HG03575 (cell line): Measurements from ENCODE around the gene KRTAP2-2.
"Not testable (repeated sequence)": the region's sequence is repeated elsewhere in the genome, so short reads cannot be mapped to it uniquely, and the experiment has no call there.

Experiments
- ATAC-seq: cut with Tn5 transposase; IDR thresholded peaks from one replicate; pipeline ENCODE4 v1.9.1; 2021; ENCODE audit not compliant: unreplicated experiment, insufficient number of reproducible peaks, low FRiP score; ENCODE audit errors: extremely low read depth

The KRTAP2-2 gene

DNA sequence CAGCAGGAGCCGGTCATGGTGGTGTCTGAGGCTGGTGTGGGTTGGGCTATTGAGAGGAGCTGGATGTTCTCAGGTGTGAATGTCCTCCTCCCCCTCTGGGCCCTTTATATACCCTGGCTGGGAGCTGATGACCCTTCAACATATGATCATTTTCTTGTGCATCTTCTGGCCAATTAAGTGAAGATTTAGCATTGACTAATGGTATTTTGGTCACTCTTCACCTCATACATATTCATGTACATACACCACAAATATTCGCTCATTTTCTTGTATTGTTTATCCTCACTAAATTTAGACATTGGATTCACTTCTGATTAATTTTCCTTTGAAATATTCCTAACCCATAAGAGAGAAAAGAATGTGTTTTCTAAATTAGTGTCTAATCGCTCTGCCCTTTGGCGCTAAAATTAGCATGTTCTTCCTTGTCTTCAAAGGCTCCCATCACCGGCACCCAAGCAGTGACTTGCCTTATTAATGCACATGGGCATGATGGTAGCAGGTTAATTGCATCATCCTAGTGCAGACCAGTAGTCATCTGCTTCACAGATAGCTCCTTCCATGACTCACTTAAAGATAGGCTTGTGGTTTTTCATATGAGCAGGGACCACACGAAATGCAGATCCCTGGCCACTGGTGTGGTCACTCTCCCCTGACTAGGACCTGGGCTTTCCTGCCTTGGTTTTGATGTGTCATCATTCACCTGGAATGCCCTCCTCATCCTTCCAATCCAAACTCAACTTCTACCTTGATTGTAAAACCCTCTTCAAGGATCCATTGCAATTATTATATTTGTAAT is 11.0 kb upstream of the KRTAP2-2 start, which contains the start of gene KRTAP2-4:
TSS of gene KRTAP2-4 (minus strand) at position 51 of the 796 bp plus-strand sequence. CDS start at position 17, 34 bp downstream.
- no peak for ATAC-seq

- ATAC-seq: not testable (repeated sequence)
Observed at GRCh38 chr17:41065016-41065689, 10.1 kb upstream of the KRTAP2-2 start.

- no peak for ATAC-seq
Observed at GRCh38 chr17:41064301-41064700, 9.3 kb upstream of the KRTAP2-2 start.

DNA sequence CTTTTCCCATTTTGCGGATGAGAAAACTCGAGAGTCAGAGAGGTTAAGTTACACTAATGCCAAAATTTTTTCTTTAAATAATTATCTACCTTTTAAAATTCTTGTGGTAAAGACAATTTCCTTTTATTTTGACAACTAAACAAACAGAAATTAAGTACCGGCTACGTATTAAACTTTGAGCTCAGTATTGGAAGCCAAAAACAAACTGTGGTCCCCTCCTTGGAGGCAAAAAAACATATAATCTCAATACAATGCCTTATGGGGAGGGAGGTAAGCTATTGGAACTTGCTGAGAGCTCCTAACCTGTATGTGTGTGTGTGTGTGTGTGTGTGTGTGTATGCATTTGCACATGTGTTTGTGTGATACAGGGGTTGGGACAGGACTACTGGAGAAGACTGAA is 8.4 kb upstream of the KRTAP2-2 start:
- no peak for ATAC-seq

DNA sequence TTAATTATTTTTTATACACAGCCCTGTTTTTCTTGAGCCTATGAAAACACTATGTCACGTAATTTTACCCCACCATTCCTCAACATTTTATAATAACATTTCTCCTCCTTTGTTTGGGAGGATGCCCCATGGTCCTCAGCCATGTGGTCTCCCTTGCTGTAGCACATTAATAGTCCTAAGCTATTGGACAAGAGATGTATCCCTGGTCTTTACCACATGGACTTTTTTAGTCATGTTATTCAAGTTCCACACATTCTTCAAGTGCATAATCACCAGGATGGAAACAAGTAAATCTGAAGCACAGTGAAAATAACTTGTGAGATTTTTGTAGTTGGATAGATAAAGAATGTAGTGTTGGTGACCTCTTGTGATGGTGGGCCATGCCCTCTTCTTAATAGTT is 6.9 kb upstream of the KRTAP2-2 start:
- no peak for ATAC-seq

DNA sequence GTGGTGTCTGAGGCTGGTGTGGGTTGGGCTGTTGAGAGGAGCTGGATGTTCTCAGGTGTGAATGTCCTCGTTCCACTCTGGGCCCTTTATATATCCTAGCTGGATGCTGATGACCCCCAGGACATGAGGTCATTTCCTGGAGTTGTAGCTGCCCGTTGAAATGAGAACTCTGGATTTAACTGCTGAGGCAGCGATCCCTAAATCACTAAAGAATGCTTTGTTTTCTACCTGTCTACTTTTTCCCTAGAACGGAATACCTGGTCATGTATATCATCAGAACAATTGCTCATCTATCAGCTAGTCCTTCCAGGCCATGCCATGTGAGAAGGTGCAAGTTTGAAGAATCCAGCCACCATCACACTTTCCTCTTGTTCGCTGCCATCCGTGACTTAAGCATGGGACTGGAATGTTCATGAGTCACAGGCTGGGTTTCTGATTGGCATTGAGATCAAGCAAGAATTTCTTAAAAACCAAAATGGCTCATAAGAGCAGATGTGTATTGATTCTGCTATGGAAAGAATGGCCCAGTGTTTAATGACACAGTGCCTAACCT is 5.1 kb upstream of the KRTAP2-2 start, which contains the start of gene KRTAP2-3:
TSS of gene KRTAP2-3 (minus strand) at position 63 of the 553 bp plus-strand sequence. CDS start 64 bp downstream, outside the sequence.
- no peak for ATAC-seq

DNA sequence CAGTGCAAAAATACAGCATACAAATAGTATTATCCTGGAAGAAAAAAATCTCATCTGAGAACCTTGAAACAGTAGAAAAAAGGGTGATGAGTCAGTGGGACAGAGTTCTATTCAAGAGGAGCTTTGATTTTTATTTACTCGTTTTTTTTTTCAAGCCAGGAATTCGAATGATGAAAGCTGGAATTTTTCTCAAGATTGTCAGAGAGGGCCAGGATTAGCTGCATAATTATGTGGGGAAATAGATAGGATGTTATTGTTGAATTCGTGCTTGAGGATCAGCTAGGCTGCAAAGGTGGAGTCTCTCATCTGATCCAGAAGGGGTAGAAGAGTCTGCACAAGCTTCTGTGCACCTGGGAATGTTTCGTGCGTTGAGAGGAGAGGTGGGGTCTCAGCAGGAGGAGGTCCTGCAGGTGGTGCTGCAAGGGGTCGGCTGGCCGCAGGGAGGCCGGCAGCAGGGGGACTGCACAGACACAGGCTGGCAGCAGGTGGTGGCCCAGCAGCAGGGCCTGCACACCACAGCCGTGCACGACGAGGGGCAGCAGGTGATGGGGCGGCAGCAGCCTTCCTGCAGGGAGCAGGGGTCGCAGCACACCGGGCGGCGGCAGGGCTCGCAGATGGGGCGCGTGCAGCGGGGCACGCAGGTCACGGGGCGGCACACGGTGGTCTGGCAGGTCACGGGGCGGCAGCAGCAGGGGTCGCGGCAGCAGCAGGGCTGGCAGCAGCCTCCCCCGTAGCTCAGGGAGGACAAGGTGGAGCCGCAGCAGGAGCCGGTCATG is 4.4 kb upstream of the KRTAP2-2 start:
- not testable (repeated sequence) for ATAC-seq

GRCh38 chr17:41058741-41059140 is 3.7 kb upstream of the KRTAP2-2 start:
- no peak for ATAC-seq

GRCh38 chr17:41057547-41057946 is 2.5 kb upstream of the KRTAP2-2 start:
- no peak for ATAC-seq

DNA sequence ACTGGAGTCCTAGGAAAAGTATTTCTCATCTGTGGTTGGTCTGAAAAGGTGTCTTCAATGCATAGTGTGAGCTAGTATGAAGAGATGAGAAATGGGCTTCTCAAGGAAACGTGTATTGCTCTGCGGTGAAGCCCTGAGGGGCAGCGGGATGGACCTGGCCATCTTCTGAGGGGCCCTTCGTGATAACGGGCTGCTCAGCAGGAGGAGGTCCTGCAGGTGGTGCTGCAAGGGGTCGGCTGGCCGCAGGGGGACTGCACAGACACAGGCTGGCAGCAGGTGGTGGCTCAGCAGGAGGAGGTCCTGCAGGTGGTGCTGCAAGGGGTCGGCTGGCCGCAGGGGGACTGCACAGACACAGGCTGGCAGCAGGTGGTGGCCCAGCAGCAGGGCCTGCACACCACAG is 474 bp downstream of the KRTAP2-2 start:
- ATAC-seq: not testable (repeated sequence)

DNA sequence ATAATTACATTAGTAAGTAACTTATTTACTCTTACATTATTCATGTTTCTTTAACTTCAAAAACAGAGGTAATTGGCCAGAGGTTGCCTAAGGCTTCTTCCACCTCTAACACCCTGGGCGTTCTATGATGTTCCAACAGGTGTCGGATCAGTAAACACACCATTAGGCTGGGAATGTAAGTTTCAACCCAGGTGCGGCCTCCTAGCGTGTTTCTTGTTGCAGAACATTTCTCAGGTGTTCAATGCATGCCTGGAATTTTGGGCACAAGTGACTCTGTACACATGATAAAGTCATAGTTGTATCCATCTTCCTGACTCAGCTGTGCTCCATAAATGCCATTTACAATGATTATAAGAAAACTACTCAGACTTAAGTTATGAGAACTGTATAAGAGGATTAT is 1.0 kb downstream of the KRTAP2-2 start:
- ATAC-seq: no peak

- ATAC-seq: no peak
Observed at GRCh38 chr17:41052566-41052965, 2.5 kb downstream of the KRTAP2-2 start.

DNA sequence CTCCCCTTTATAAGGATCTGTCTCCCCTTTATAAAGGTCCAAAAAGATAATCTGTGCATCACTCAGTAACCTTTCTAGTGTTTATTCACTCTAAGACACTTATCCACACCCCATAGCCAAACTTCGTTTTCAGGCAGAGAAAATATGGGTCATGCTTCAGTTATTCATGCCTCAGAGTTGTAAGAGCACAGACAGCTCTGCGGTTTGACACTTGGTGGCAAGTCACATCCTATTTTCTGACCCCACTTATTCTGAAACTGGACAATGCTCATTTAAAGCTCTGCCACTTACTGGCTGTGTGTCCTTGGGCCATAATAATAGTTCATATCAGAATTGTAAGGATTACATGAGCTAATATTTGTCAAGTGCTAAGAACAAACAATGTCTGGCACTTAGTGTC is 5.9 kb downstream of the KRTAP2-2 start:
- ATAC-seq: no peak

GRCh38 chr17:41048441-41048840 is 6.6 kb downstream of the KRTAP2-2 start:
- no peak for ATAC-seq

DNA sequence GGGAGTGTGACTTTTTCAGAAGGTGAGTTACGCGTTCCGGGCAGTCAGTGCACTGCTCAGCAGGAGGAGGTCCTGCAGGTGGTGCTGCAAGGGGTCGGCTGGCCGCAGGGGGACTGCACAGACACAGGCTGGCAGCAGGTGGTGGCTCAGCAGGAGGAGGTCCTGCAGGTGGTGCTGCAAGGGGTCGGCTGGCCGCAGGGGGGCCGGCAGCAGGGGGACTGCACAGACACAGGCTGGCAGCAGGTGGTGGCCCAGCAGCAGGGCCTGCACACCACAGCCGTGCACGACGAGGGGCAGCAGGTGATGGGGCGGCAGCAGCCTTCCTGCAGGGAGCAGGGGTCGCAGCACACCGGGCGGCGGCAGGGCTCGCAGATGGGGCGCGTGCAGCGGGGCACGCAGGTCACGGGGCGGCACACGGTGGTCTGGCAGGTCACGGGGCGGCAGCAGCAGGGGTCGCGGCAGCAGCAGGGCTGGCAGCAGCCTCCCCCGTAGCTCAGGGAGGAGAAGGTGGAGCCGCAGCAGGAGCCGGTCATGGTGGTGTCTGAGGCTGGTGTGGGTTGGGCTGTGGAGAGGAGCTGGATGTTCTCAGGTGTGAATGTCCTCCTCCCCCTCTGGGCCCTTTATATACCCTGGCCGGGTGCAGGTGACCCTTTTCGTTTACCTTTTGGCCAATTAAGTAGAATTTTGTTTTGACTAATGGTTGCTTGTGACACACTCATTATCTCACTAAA is 8.1 kb downstream of the KRTAP2-2 start, which contains the start of gene KRTAP2-1:
TSS of gene KRTAP2-1 (minus strand) at position 582 of the 731 bp plus-strand sequence. CDS start at position 533, 49 bp downstream.
- not testable (repeated sequence) for ATAC-seq

DNA sequence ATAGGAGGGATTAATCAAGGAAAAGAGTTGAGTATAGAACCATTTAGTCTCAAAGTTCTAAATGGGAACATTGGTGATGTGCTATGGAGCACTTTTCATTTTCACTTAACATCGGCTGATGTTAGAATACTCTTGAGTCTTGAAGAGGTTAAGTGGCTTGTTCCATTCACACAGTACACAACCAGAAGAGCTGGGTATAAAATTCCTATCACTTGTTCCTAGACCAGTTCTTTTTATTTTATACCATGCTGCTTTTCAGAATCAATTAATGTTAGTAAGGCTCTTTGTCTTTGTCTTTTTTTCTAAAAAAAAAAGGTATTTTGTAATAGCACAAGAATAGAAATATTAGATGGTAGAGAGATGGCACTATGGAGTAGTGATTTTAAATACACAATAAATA is 12.1 kb downstream of the KRTAP2-2 start:
- no peak for ATAC-seq

GRCh38 chr17:41040783-41041571 is 14.1 kb downstream of the KRTAP2-2 start, which contains the start of gene KRTAP1-1:
TSS of gene KRTAP1-1 (minus strand) at chr17:41041450. CDS start at chr17:41041397, 53 bp downstream.
- not testable (repeated sequence) for ATAC-seq
